ENCODE results near the gene GIMAP4. TPM values are rescaled to one million over a fixed set of nuclear protein-coding genes. Genes with fewer than 3 reads are reported as not detected.

GIMAP4 gene
- total and polyA plus RNA-seq, 2 donors (not counting 1 experiment from before 2014, with no cell fraction given), result not detected

- TF ChIP-seq CTCF (conservative IDR thresholded peaks at IDR 0.05 in 1 of 2, IDR thresholded peaks at IDR 0.05 in 1 of 2; ENCODE audit: low read depth in 1 of 2, low read length in 2 of 2) (no peak), EZH2 (IDR thresholded peaks at IDR 0.05; ENCODE audit: low read length, missing control alignments) (no peak)
- Histone ChIP-seq H3K4me1 (ENCODE audit: control insufficient read depth, extremely low read depth, insufficient read depth, low read length) (no peaks in the 10 kb centered on the region), H3K79me2 (ENCODE audit: control insufficient read depth, insufficient read depth, low read length) (no peaks in the 10 kb centered on the region), H2AFZ (ENCODE audit: low read length) (no peak overlapping the region), H3K27me3 (ENCODE audit: control insufficient read depth, insufficient read depth, low read length) (no peaks in the 10 kb centered on the region), H3K27ac (ENCODE audit: insufficient read depth, low read length) (no peak overlapping the region), H3K4me3 (replicated peaks in 1 of 4; ENCODE audit: control extremely low read depth in 1 of 4, insufficient read depth in 1 of 4, low read depth in 3 of 4, low read length in 4 of 4) (no peak overlapping the region), H3K9me3 (ENCODE audit: control insufficient read depth, insufficient read depth, low read depth, low read length) (no peaks in the 10 kb centered on the region), H3K4me2 (ENCODE audit: extremely low read depth, insufficient read depth, low read length) (no peak overlapping the region), H3K36me3 (ENCODE audit: control insufficient read depth, insufficient read depth, low read length) (no peaks in the 10 kb centered on the region), H3K9ac (ENCODE audit: insufficient read depth, low read length) (no peak overlapping the region), H4K20me1 (ENCODE audit: control insufficient read depth, extremely low read depth, insufficient read depth, low read length) (no peaks in the 10 kb centered on the region)
- no peak for DNase-seq (ENCODE audit: low read depth in 2 of 2)
Measured at GRCh38 chr7:150567871-150568301, 696 bp downstream of the GIMAP4 start.

GRCh38 chr7:150568714-150569113, 1.5 kb downstream of the GIMAP4 start:
- H3K4me2 ChIP-seq (ENCODE audit: extremely low read depth, insufficient read depth, low read length), result no peak overlapping the region
- H3K79me2 ChIP-seq (ENCODE audit: control insufficient read depth, insufficient read depth, low read length), result no peaks in the 10 kb centered on the region
- no peaks in the 10 kb centered on the region for H3K27me3 ChIP-seq (ENCODE audit: control insufficient read depth, insufficient read depth, low read length)
- TF ChIP-seq CTCF (conservative IDR thresholded peaks at IDR 0.05 in 1 of 2, IDR thresholded peaks at IDR 0.05 in 1 of 2; ENCODE audit: low read depth in 1 of 2, low read length in 2 of 2) (no peak), EZH2 (IDR thresholded peaks at IDR 0.05; ENCODE audit: low read length, missing control alignments) (no peak)
- no peak overlapping the region for H3K9ac ChIP-seq (ENCODE audit: insufficient read depth, low read length)
- no peaks in the 10 kb centered on the region for H3K4me1 ChIP-seq (ENCODE audit: control insufficient read depth, extremely low read depth, insufficient read depth, low read length)
- no peak overlapping the region for H3K4me3 ChIP-seq (replicated peaks in 1 of 4; ENCODE audit: control extremely low read depth in 1 of 4, insufficient read depth in 1 of 4, low read depth in 3 of 4, low read length in 4 of 4)
- no peaks in the 10 kb centered on the region for H4K20me1 ChIP-seq (ENCODE audit: control insufficient read depth, extremely low read depth, insufficient read depth, low read length)
- DNase-seq (ENCODE audit: low read depth in 2 of 2), result no peak
- H2AFZ ChIP-seq (ENCODE audit: low read length), result no peak overlapping the region
- no peak overlapping the region for H3K27ac ChIP-seq (ENCODE audit: insufficient read depth, low read length)
- H3K9me3 ChIP-seq (ENCODE audit: control insufficient read depth, insufficient read depth, low read depth, low read length), result no peaks in the 10 kb centered on the region
- no peaks in the 10 kb centered on the region for H3K36me3 ChIP-seq (ENCODE audit: control insufficient read depth, insufficient read depth, low read length)

GRCh38 chr7:150569245-150569955, 2.2 kb downstream of the GIMAP4 start:
- Histone ChIP-seq H3K9ac (ENCODE audit: insufficient read depth, low read length) (no peak overlapping the region), H2AFZ (ENCODE audit: low read length) (no peak overlapping the region), H4K20me1 (ENCODE audit: control insufficient read depth, extremely low read depth, insufficient read depth, low read length) (no peaks in the 10 kb centered on the region)

More at GRCh38 chr7:150569245-150569955, 2.2 kb downstream of the GIMAP4 start:
- Histone ChIP-seq H3K27me3 (ENCODE audit: control insufficient read depth, insufficient read depth, low read length) (no peaks in the 10 kb centered on the region), H3K4me3 (replicated peaks in 1 of 4; ENCODE audit: control extremely low read depth in 1 of 4, insufficient read depth in 1 of 4, low read depth in 3 of 4, low read length in 4 of 4) (no peak overlapping the region), H3K4me2 (ENCODE audit: extremely low read depth, insufficient read depth, low read length) (no peak overlapping the region), H3K79me2 (ENCODE audit: control insufficient read depth, insufficient read depth, low read length) (no peaks in the 10 kb centered on the region), H3K4me1 (ENCODE audit: control insufficient read depth, extremely low read depth, insufficient read depth, low read length) (no peaks in the 10 kb centered on the region), H3K36me3 (ENCODE audit: control insufficient read depth, insufficient read depth, low read length) (no peaks in the 10 kb centered on the region), H3K27ac (ENCODE audit: insufficient read depth, low read length) (no peak overlapping the region), H3K9me3 (ENCODE audit: control insufficient read depth, insufficient read depth, low read depth, low read length) (no peaks in the 10 kb centered on the region)
- no peak for DNase-seq (ENCODE audit: low read depth in 2 of 2)
- TF ChIP-seq CTCF (conservative IDR thresholded peaks at IDR 0.05 in 1 of 2, IDR thresholded peaks at IDR 0.05 in 1 of 2; ENCODE audit: low read depth in 1 of 2, low read length in 2 of 2), result no peak
- no peak for TF ChIP-seq EZH2 (IDR thresholded peaks at IDR 0.05; ENCODE audit: low read length, missing control alignments)

All from fibroblast of lung (primary cell).